ENCODE data around the gene HS3ST3A1.

HS3ST3A1 gene

GRCh38 chr17:13485327-13485726 lies 116.4 kb downstream of the HS3ST3A1 start:
- DNase-seq: no peak

DNA sequence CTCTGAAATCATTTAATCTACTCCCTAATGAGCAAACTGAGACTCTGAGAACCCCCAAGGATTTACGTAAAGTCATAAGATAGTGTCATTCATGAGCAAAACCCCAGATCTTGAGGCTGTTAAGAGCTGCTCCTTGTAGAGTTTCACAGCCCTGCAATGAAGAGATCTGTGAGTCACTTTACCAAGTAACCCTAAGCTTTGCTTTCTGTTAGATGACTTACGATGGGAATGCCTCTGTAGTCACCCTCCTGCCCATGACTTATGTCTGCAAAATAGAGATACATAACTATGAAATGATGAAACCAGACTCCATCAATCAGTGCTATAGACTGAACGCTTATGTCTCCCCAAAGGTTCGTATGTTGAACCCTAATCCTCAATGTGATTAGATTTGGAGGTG lies 117.7 kb downstream of the HS3ST3A1 start:
- no peak for DNase-seq

DNA sequence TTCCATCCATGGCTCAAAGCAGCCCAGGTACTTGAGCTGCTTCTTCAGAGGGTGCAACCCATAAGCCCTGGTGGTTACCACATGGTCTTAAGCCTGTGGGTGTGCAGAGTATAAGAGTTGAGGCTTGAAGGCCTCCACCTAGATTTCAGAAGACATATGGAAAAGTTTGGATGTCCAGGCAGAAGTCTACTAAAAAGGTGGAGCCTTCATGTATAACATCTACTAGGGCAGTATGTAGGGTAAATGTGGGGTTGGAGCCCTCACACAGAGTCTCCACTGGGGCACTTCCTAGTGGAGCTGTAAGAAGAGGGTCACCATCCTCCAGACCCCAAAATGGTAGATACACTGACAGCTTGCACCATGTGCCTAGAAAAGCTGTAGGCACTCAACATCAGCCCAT lies 120.9 kb downstream of the HS3ST3A1 start:
- DNase-seq: no peak

DNA sequence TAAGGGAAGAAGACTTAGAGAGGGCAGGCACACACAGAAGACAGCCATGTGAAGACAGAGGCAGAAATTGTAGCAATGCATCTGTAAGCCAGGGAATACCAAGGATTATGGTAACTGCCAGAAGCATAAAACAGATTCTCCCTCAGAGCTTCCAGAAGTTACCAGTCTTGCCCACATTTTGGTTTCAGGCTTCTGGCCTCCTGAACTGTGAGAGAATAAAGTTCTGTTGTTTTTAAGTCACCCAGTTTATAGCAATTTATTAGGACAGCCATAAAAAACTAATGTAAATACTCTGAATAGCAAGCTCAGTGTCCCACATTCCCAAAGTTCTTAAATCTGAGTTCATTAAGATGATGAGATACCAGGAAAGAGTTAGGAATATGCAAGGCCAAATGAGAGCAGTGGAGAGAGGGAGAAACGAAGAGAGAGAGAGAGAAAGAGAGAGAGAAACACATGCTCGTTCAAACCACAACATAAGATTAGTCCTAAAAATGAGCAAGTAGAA lies 123.4 kb downstream of the HS3ST3A1 start:
- DNase-seq: no peak

GRCh38 chr17:13477180-13477611 lies 124.5 kb downstream of the HS3ST3A1 start:
- DNase-seq: no peak

- no peak for DNase-seq
Measured at GRCh38 chr17:13476720-13477119, 125.0 kb downstream of the HS3ST3A1 start.

GRCh38 chr17:13475574-13476223 lies 126.0 kb downstream of the HS3ST3A1 start:
- DNase-seq: no peak

GRCh38 chr17:13474073-13474800 lies 127.5 kb downstream of the HS3ST3A1 start:
- no peak for DNase-seq

DNA sequence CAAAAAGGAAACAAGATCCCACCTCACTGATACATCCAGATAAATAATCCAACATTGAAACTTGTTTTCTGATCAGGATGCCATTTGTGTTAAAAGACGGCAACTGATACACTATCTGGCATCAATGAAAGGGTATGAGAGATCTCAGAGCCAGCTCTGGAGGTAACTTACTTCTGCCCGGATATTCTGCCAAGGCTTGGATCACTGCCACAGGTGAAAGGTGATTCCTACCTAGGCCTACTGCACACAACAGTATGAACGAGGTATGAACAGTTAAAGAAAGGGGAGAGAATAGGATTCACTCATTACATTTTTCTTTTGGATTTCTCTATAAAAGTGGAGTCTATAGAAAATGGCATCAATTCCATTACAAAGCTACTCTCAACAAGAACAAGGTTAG lies 136.1 kb downstream of the HS3ST3A1 start:
- no peak for DNase-seq

DNA sequence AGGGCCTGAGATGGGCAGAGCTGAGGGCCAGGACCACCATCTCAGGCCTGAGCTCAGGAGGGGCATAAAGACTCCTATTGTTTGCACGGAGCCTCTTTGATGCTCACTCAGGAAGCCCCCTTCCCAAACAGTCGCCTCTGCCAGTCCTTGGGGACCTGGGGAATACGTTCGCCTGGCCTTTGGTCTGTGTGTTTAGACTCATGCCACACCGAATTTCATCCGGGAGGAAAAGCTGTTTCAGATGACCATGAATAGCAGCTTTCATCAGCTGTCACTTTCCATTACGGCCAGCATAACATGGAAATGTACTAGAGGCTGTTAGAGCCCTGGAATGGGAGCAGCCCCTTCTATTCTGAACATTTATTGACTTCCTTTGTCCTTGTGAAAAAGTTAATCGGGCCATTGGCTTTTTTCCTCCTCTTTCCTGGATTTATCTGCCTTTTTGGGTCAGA lies 139.0 kb downstream of the HS3ST3A1 start:
- DNase-seq: no peak

GRCh38 chr17:13462146-13462545 lies 139.6 kb downstream of the HS3ST3A1 start:
- DNase-seq: no peak

GRCh38 chr17:13460261-13461000 lies 141.3 kb downstream of the HS3ST3A1 start:
- DNase-seq: no peak

GRCh38 chr17:13457783-13458182 lies 143.9 kb downstream of the HS3ST3A1 start:
- no peak for DNase-seq
